Tibial nerve (tissue), 4 donors: ENCODE results near the gene SPACA4. TPM values are rescaled to one million over a fixed set of nuclear protein-coding genes. Genes with fewer than 3 reads are reported as not detected.

ENCODE experiments used
- DNase-seq, 2 donors: peaks; one replicate each; pipeline ENCODE4 v3.0.0-alpha.2; 2019; ENCODE audit warnings: low spot score in 2 of 2
- H3K27ac ChIP-seq, 4 donors: fragments of 200-600 bp; sonication (generic) in 3 of 4; one replicate each; pipeline ENCODE4 v1.5.1; 2017 to 2019; ENCODE audit warnings: mild to moderate bottlenecking in 1 of 4
- H3K27me3 ChIP-seq, 2 donors: fragments of 200-600 bp; sonication (generic) in 1 of 2; one replicate each; pipeline versions ENCODE4 v1.5.1 to v1.6.0; 2017 to 2019
- H3K36me3 ChIP-seq, 3 donors: fragments of 200-600 bp; sonication (generic); one replicate each; pipeline ENCODE4 v1.5.1; 2018 to 2019
- H3K4me1 ChIP-seq, 4 donors: fragments of 200-600 bp; sonication (generic) in 3 of 4; one replicate each; pipeline ENCODE4 v1.5.1; 2017 to 2019
- H3K4me3 ChIP-seq, 4 donors: fragments of 200-600 bp; sonication (generic) in 3 of 4; one replicate each; pipeline ENCODE4 v1.5.1; 2017 to 2019; ENCODE audit warnings: mild to moderate bottlenecking in 1 of 4, moderate library complexity in 1 of 4
- H3K9me3 ChIP-seq, 4 donors: fragments of 200-600 bp; sonication (generic) in 3 of 4; one replicate each; pipeline ENCODE4 v1.5.1; 2017 to 2019
- CTCF ChIP-seq, 5 experiments: fragments of 200-600 bp in 3 of 5; fragments of 450-650 bp in 2 of 5; sonication (generic) in 3 of 5; IDR thresholded peaks; one replicate each; pipeline ENCODE4 v1.5.1; 2016 to 2019; ENCODE audit warnings: antibody characterized with exemption in 5 of 5, mild to moderate bottlenecking in 3 of 5, moderate library complexity in 2 of 5
- EP300 ChIP-seq, 2 donors: sonication (generic); formaldehyde crosslinking; IDR thresholded peaks; one replicate each; pipeline ENCODE4 v1.6.1; 2017; ENCODE audit warnings: antibody characterized with exemption in 2 of 2, mild to moderate bottlenecking in 1 of 2
- POLR2A ChIP-seq, 2 donors: fragments of 450-650 bp; IDR thresholded peaks; one replicate each; pipeline ENCODE4 v1.6.1; 2017; ENCODE audit warnings: antibody characterized with exemption in 2 of 2, mild to moderate bottlenecking in 2 of 2, moderate library complexity in 2 of 2
- WGBS, 2 donors: methylation state at CpG; one replicate each; pipeline ENCODE4 v1.1.5; 2018; 5-methylcytosine and 5-hydroxymethylcytosine counted together
- total RNA-seq, 4 donors: library from RNA; depleted of rRNA; stranded (reverse); fragments of >200 nt; gene quantifications; one replicate each; pipeline ENCODE4 v1.1.0, GENCODE V29; 2016

The SPACA4 gene
- total RNA-seq, 4 donors from 2014 or later: not detected

GRCh38 chr19:48613852-48614435 is 7.4 kb downstream of the SPACA4 start:
- H3K36me3 ChIP-seq: peaks cover 0 to 33% (median 13%) of the 10 kb centered on the region in 3 donors
- H3K27me3 ChIP-seq: no peaks in the 10 kb centered on the region
- H3K9me3 ChIP-seq: no peaks in the 10 kb centered on the region
- no peak for DNase-seq
- TF ChIP-seq POLR2A (IDR thresholded peaks at IDR 0.05) (no peak), EP300 (IDR thresholded peaks at IDR 0.05) (no peak), CTCF (IDR thresholded peaks at IDR 0.05) (no peak)
- peak overlapping the region in 1 of 4 donors; percentile 12 for H3K4me3 ChIP-seq
- peaks cover 0 to 42% (median 18%) of the 10 kb centered on the region in 4 donors for H3K4me1 ChIP-seq
- 74 to 81% methylated on average over 13 of the region's 13 CpGs for WGBS, 2 donors
- peak overlapping the region in 2 of 4 donors; percentile 51 to 73 for H3K27ac ChIP-seq

- Histone ChIP-seq H3K9me3 (no peaks in the 10 kb centered on the region), H3K27ac (peak within 1 kb of the TSS in 2 of 4 donors; percentile 51 to 73), H3K27me3 (no peaks in the 10 kb centered on the region), H3K4me3 (peak within 1 kb of the TSS in 1 of 4 donors; percentile 12), H3K36me3 (peaks cover 0 to 33% (median 13%) of the 10 kb centered on the region in 3 donors), H3K4me1 (peaks cover 0 to 45% (median 18%) of the 10 kb centered on the region in 4 donors)
- WGBS, 2 donors: 43 to 52% methylated on average over 29 to 30 of the region's 31 CpGs
- DNase-seq: no peak
- TF ChIP-seq EP300 (IDR thresholded peaks at IDR 0.05): no peak
- TF ChIP-seq CTCF (IDR thresholded peaks at IDR 0.05): no peak
- TF ChIP-seq POLR2A (IDR thresholded peaks at IDR 0.05): no peak
Observed at GRCh38 chr19:48614436-48615230, 8.1 kb downstream of the SPACA4 start, which contains the start of gene FAM83E. TSS of gene FAM83E (minus strand) at chr19:48615076. CDS start at chr19:48613372, 1,704 bp downstream.

GRCh38 chr19:48615231-48616040 is 8.9 kb downstream of the SPACA4 start:
- Histone ChIP-seq H3K27me3 (no peaks in the 10 kb centered on the region), H3K4me1 (peaks cover 0 to 53% (median 24%) of the 10 kb centered on the region in 4 donors), H3K4me3 (no peak overlapping the region), H3K36me3 (peaks cover 0 to 33% (median 13%) of the 10 kb centered on the region in 3 donors), H3K9me3 (no peaks in the 10 kb centered on the region), H3K27ac (peak overlapping the region in 2 of 4 donors; percentile 51 to 73)
- DNase-seq: no peak
- TF ChIP-seq CTCF (IDR thresholded peaks at IDR 0.05) (no peak), POLR2A (IDR thresholded peaks at IDR 0.05) (no peak), EP300 (IDR thresholded peaks at IDR 0.05) (no peak)
- WGBS, 2 donors: 43 to 54% methylated on average over 17 to 19 of the region's 19 CpGs

- Histone ChIP-seq H3K36me3 (peaks cover 0 to 36% (median 13%) of the 10 kb centered on the region in 3 donors), H3K27me3 (no peaks in the 10 kb centered on the region), H3K4me3 (no peak overlapping the region), H3K4me1 (peaks cover 0 to 57% (median 24%) of the 10 kb centered on the region in 4 donors), H3K27ac (peak overlapping the region in 2 of 4 donors; percentile 51 to 73), H3K9me3 (no peaks in the 10 kb centered on the region)
- TF ChIP-seq EP300 (IDR thresholded peaks at IDR 0.05) (no peak), CTCF (IDR thresholded peaks at IDR 0.05) (no peak), POLR2A (IDR thresholded peaks at IDR 0.05) (no peak)
- DNase-seq: no peak
- 74 to 83% methylated on average over 12 to 16 of the region's 16 CpGs for WGBS, 2 donors
Observed at GRCh38 chr19:48616041-48616436, 9.5 kb downstream of the SPACA4 start.
